ENCODE results near the gene TSC22D4.

Gene TSC22D4

DNA sequence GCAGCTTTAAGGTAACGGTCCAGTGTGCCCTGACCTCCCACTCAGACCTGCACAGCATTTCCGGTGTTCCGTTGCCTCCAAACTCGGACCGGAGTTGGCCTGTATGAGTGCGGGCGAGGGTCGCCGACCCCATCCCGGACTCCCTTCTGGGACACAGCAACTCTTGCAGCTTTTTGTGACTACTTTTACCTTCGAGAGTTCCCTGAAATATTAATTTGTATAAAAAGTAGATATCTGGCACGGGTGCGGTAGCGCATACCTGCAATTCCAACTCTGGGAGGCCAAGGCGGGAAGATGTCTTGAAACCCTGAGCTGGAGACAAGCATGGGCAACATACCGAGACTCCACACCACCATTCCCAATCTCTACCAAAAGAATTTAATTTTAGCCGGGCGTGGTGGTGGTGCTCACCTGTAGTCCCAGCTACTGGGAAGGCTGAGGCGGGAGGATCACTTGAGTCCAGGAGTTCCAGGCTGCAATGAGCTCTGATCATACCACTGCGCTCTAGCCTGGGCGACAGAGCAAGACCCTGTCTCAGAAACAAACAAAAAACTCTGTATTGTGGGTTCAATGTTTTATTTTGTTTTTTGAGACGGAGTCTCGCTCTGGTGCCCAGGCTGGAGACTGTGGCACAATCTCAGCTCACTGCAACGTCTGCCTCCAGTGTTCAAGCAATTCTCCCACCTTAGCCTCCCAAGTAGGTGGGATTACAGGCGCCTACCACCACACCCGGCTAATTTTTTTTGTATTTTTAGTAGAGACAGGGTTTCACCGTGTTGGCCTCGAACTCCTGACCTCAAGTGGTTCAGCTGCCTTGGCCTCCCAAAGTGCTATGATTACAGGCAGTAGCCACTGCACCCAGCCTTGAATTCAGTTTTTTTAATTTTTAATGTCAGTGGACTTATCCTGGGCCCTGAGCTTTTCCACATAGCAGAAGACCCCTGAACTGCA lies 41.6 kb downstream of the TSC22D4 start:
- Mint-ChIP-seq H3K4me3 (peak overlapping the region; percentile 95), H3K27me3 (no peaks in the 10 kb centered on the region), H3K4me1 (ENCODE audit: low read depth) (peaks cover 30% of the 10 kb centered on the region), H3K27ac (peak overlapping the region; percentile 96), H3K36me3 (ENCODE audit: low read depth) (peaks cover 40% of the 10 kb centered on the region), H3K9me3 (no peaks in the 10 kb centered on the region)
- intact Hi-C loops (cut with micrococcal nuclease): no loop called here

DNA sequence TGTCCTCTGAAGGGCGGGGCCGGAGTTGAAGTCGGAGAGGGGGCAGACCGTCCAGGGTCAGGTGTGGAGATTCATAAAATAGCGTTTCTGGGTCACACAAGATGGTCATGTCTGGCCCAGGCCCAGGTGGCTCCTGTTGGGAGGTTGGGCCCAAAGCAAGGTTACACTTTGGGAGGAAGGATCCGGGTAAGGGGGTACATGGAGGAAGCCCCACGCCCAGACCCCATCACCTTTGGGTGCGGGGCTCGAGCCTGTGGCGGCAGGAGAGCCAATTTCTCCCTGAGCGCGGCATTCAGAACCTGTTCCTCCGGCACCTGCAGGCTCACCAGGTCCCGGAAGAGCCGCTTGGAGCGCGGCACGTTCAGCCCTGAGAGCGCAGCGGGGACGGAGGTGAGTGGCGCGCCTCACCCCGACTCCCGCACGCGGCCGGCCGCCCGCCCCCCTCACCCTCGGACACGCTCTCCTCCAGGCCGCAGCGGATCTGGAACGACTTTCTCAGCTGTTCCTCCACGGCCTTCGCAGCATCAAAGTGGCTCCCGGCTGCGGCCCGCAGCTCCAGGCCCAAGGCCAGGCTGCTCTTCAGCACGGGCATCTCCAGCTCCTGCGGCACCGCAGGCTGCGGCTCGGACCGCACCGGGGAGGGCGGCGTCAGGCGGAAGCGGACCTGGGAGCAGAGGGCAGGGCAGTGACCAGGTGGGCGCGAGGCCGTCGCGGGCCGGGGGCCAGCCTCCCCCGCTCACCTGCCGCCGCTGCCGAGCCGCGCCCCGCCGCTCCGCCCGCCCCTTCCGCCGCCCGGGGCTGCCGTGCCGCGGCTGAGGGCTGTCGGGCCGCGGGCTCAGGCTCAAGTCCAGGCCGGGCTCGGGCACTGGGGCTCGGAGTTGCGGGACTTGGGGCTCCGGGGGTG lies 43.4 kb downstream of the TSC22D4 start:
- intact Hi-C loops (cut with micrococcal nuclease): no loop called here
- no peaks in the 10 kb centered on the region for H3K9me3 Mint-ChIP-seq
- no peaks in the 10 kb centered on the region for H3K27me3 Mint-ChIP-seq
- H3K4me1 Mint-ChIP-seq (ENCODE audit: low read depth): peaks cover 48% of the 10 kb centered on the region
- H3K36me3 Mint-ChIP-seq (ENCODE audit: low read depth): peaks cover 58% of the 10 kb centered on the region
- peak overlapping the region; percentile 96 for H3K27ac Mint-ChIP-seq
- H3K4me3 Mint-ChIP-seq: peak overlapping the region; percentile 95

DNA sequence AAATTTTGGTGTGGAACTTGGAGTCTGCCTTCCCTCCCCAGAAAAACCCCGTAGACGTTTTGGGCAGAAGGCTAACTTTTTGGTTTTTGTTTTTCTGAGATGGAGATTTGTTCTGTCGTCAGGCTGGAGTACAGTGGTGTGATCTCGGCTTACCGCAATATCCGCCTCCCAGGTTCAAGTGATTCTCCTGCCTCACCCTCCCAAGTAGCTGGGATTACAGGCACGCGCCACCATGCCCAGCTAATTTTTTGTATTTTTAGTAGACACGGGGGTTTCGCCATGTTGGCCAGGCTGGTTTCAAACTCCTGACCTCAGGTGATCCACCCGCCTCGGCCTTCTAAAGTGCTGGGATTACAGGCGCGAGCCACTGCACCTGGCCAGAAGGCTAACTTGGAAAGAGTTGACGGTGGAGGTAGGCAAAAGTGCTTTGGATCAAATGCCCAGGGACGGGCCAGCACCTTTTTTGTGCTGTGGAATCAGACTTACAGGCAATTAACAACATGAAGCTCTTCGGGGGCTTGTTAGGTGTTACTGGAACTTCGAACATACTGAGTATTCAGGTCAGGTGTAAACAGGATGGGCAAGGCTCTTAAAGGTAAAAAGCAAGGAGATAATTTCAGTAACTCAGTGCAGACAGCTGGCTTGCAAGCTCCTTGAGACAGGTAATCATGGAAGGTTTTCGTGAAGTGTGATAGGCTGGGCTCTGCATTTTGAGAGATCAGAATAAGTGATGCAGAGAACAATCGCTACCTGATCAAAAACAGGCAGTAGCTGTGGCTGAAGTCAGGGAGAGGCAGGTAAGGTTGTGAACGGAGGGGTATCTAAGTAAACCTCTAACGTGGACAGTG lies 44.5 kb downstream of the TSC22D4 start:
- Mint-ChIP-seq H3K36me3 (ENCODE audit: low read depth) (peaks cover 66% of the 10 kb centered on the region), H3K27me3 (no peaks in the 10 kb centered on the region), H3K4me3 (peak overlapping the region; percentile 82), H3K9me3 (no peaks in the 10 kb centered on the region), H3K27ac (peak overlapping the region; percentile 96), H3K4me1 (ENCODE audit: low read depth) (peaks cover 52% of the 10 kb centered on the region)
- intact Hi-C loops (cut with micrococcal nuclease): no loop called here

DNA sequence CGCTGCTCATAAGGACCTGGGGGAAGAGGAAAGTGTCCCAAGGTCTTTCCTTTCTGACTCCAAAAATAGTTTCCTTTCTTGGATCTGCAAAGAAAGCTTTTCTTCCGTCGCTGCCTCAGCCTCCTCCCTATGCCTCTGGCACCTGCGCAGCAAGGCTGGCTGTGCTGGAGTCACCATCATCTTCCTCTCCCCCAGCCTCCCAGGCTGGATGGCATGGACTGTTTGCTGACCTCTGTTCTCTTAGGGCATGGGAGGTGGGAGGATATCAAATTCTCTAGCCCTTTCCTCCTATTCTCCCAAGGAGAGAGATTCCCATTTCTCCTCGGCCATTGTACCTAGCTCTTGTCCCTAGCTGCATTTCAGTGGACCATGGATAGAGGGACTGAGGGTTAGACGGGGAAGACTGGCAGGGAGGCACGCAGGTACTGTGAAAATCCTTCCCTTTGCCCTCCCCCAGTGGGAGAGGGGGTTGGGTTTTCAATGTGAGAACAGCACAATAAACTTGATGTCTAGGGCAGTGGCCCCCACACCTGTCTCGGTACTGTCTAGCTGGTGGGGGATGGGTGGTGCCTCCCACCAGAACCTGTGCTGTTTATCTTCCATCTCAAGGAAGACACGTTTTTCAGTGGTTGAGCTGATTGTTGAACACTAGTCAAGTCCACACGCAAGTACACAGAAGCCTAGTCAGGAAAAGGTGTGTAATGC lies 45.3 kb downstream of the TSC22D4 start:
- Mint-ChIP-seq H3K4me3 (no peak overlapping the region), H3K9me3 (no peaks in the 10 kb centered on the region), H3K27me3 (no peaks in the 10 kb centered on the region), H3K4me1 (ENCODE audit: low read depth) (peaks cover 53% of the 10 kb centered on the region), H3K27ac (peak overlapping the region; percentile 35), H3K36me3 (ENCODE audit: low read depth) (peaks cover 74% of the 10 kb centered on the region)
- intact Hi-C loops (cut with micrococcal nuclease): no loop called here

DNA sequence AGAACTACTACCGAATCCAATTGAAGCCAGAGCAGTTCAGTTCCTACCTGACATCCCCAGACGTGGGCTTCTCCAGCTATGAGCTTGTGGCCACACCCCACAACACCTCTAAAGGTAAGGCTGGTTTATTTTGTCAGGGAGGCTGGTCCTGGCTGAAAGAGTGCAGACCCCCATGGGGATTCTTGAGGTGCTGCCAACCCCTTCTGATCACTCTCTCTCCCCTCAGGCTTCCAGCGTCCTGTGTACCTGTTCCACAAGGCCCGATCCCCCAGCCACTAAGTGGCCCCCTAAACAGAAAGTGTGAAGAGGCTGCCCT lies 45.8 kb downstream of the TSC22D4 start:
- Mint-ChIP-seq H3K9me3 (no peaks in the 10 kb centered on the region), H3K27ac (peak overlapping the region; percentile 35), H3K4me1 (ENCODE audit: low read depth) (peaks cover 58% of the 10 kb centered on the region), H3K36me3 (ENCODE audit: low read depth) (peaks cover 79% of the 10 kb centered on the region), H3K4me3 (no peak overlapping the region), H3K27me3 (no peaks in the 10 kb centered on the region)
- intact Hi-C loops (cut with micrococcal nuclease): no loop called here

DNA sequence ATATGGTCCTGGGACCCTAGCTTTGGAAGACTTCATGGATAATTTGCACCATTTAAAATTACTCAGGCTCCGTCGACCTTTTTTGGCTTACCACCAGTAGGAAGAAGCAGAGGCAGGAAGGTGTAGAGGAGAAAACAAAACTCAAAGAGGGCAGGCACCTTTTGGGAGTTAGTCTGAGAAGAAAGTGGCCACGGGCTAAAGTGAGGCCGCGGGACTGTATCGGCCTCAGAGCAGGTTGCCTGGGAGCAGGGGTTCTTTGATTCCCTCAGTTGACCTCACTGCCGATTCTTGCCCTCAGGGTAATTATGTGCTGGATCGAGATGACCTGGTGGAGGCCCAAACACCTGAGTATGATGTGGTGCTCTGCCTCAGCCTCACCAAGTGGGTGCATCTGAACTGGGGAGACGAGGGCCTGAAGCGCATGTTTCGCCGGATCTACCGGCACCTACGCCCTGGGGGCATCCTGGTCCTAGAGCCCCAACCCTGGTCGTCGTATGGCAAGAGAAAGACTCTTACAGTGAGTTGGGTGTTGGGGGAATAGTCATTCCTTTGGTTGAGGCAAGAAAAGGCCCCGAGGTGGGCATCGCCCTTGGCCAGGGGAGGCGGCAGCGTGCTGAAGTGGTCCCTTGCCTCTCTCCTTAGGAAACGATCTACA lies 46.3 kb downstream of the TSC22D4 start:
- Mint-ChIP-seq H3K27ac (peak overlapping the region; percentile 35), H3K36me3 (ENCODE audit: low read depth) (peaks cover 80% of the 10 kb centered on the region), H3K27me3 (no peaks in the 10 kb centered on the region), H3K4me3 (no peak overlapping the region), H3K4me1 (ENCODE audit: low read depth) (peaks cover 61% of the 10 kb centered on the region), H3K9me3 (no peaks in the 10 kb centered on the region)
- intact Hi-C loops (cut with micrococcal nuclease): no loop called here

DNA sequence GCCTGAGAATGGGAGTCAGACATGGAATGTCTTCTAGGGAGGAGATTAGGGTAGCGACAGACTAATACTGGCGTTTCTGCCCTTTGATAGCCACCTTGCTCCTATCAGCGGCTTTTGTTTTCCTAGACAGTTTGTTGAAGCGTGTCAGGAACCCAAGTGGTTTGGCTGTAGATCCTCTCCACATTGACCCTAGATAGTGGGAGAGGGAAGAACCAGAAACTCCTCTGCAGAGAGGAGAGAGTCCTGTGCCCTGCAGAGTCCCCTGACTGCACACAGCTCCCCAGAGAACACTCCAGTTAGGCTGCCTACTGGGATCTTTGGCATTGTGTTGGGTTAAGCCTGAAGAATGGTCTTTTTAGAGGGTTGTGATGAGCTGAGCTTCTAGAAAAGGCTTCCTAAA lies 47.0 kb downstream of the TSC22D4 start:
- intact Hi-C loops (cut with micrococcal nuclease): no loop called here
- H3K4me1 Mint-ChIP-seq (ENCODE audit: low read depth): peaks cover 63% of the 10 kb centered on the region
- H3K36me3 Mint-ChIP-seq (ENCODE audit: low read depth): peaks cover 80% of the 10 kb centered on the region
- no peaks in the 10 kb centered on the region for H3K27me3 Mint-ChIP-seq
- H3K9me3 Mint-ChIP-seq: no peaks in the 10 kb centered on the region
- no peak overlapping the region for H3K4me3 Mint-ChIP-seq
- peak overlapping the region; percentile 33 for H3K27ac Mint-ChIP-seq

DNA sequence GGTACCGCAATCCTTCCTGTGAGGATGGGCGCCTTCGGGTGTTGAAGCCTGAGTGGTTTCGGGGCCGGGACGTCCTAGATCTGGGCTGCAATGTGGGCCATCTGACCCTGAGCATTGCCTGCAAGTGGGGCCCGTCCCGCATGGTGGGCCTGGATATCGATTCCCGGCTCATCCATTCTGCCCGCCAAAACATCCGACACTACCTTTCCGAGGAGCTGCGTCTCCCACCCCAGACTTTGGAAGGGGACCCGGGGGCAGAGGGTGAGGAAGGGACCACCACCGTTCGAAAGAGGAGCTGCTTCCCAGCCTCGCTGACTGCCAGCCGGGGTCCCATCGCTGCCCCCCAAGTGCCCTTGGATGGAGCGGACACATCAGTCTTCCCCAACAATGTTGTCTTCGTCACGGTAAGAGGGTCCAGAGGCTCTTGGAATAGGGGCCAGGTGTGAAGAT lies 47.7 kb downstream of the TSC22D4 start:
- Mint-ChIP-seq H3K36me3 (ENCODE audit: low read depth) (peaks cover 78% of the 10 kb centered on the region), H3K9me3 (no peaks in the 10 kb centered on the region), H3K4me3 (peak overlapping the region; percentile 2), H3K27ac (peak overlapping the region; percentile 33), H3K4me1 (ENCODE audit: low read depth) (peaks cover 63% of the 10 kb centered on the region), H3K27me3 (no peaks in the 10 kb centered on the region)
- intact Hi-C loops (cut with micrococcal nuclease): no loop called here

DNA sequence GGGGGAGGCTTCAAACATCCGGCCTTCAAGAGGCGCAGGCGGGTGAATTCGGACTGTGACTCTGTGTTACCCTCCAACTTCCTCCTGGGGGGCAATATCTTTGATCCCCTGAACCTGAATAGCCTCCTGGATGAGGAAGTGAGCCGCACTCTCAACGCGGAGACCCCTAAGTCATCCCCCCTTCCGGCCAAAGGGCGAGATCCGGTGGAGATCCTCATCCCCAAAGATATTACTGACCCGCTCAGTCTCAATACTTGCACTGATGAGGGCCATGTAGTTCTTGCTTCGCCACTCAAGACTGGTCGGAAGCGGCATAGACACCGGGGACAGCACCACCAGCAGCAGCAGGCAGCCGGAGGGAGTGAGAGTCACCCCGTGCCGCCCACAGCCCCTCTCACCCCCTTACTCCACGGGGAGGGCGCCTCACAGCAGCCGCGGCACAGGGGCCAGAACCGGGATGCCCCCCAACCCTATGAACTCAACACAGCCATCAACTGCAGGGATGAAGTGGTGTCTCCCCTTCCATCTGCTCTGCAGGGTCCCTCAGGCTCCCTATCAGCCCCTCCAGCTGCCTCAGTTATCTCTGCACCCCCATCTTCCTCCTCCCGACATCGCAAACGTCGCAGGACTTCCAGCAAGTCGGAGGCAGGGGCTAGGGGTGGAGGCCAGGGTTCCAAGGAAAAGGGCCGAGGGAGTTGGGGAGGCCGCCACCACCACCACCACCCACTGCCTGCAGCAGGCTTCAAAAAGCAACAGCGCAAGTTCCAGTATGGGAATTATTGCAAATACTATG lies 48.3 kb downstream of the TSC22D4 start:
- H3K9me3 Mint-ChIP-seq: no peaks in the 10 kb centered on the region
- peak overlapping the region; percentile 76 for H3K4me3 Mint-ChIP-seq
- peaks cover 73% of the 10 kb centered on the region for H3K36me3 Mint-ChIP-seq (ENCODE audit: low read depth)
- peaks cover 68% of the 10 kb centered on the region for H3K4me1 Mint-ChIP-seq (ENCODE audit: low read depth)
- intact Hi-C loops (cut with micrococcal nuclease): no loop called here
- H3K27ac Mint-ChIP-seq: peak overlapping the region; percentile 97
- no peaks in the 10 kb centered on the region for H3K27me3 Mint-ChIP-seq

DNA sequence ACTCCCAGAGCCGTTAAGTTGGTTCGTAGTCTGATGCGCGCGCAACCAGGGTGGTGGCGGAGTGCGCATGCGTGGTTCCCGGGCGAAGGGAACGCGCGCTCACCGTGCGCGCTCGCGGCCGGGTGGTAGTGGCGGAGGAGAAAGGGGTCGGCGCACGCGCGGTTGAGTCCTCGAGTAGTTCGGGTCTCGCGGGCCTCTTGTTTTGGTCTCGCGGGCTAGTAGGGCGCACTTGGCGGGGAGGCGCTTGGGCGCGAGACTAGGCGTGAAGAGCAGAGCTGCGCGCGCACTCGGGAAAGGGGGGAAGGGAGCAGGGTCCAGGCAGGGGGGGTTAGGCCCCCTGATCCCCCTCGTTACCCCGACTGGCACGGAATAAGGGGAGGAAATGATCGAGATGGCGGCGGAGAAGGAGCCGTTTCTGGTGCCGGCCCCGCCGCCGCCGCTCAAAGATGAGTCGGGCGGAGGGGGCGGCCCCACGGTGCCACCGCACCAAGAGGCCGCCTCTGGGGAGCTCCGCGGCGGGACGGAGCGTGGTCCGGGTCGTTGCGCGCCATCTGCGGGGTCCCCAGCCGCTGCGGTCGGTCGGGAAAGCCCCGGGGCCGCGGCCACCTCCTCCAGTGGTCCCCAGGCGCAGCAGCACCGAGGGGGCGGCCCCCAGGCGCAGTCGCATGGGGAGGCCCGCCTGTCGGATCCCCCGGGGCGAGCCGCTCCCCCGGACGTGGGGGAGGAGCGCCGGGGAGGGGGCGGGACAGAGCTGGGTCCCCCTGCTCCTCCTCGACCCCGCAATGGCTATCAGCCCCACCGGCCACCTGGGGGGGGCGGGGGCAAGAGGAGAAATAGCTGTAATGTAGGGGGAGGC lies 49.1 kb downstream of the TSC22D4 start, which contains the start of gene MEPCE:
MEPCE (plus strand) TSS at position 195 of the 856 bp plus-strand sequence; CDS start at position 383, 188 bp downstream.
- H3K4me1 Mint-ChIP-seq (ENCODE audit: low read depth): peaks cover 63% of the 10 kb centered on the region
- peaks cover 65% of the 10 kb centered on the region for H3K36me3 Mint-ChIP-seq (ENCODE audit: low read depth)
- intact Hi-C loops (cut with micrococcal nuclease): loop anchor here (2.0 to 5.0 kb wide), 2 partner anchors 61 to 242 kb away; partner anchors contain the start of gene GNB2
- peak within 1 kb of the TSS; percentile 94 for H3K4me3 Mint-ChIP-seq
- no peaks in the 10 kb centered on the region for H3K27me3 Mint-ChIP-seq
- no peaks in the 10 kb centered on the region for H3K9me3 Mint-ChIP-seq
- peak within 1 kb of the TSS; percentile 97 for H3K27ac Mint-ChIP-seq

DNA sequence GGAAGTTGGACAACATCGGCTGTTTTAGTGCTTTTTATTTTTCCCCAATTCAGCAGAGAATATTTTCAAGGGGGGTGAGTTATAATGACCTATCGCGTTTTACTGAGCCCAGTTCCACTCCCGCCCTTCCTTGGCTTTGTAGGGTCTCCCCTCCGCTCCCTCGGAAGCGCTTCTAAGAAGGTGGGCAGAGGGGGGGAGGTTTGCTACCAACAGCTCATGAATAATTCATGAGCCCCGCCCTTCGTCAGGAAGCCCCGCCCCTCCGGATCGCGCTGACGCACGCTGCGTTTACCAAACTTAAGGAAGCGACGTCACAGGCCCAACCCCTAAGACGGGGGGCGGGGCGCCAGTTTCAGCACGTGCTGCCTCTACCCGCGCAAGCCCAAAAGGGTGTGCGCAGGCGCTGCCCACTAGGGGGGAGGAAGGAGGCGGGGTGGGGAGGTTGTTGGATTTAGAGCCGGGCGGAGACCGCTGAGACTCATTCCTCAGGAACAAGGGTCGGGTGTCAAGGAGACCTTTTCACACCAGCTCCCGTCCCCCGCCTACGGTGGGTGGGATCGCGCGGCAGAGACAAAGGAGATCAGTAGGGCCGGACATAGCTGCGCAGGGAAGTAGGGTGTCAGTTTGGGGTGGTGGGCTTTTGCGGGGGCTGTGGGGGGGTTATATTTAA lies 49.9 kb downstream of the TSC22D4 start:
- Mint-ChIP-seq H3K4me1 (ENCODE audit: low read depth) (peaks cover 55% of the 10 kb centered on the region), H3K27me3 (no peaks in the 10 kb centered on the region), H3K27ac (peak overlapping the region; percentile 97), H3K4me3 (peak overlapping the region; percentile 94), H3K9me3 (no peaks in the 10 kb centered on the region), H3K36me3 (ENCODE audit: low read depth) (peaks cover 57% of the 10 kb centered on the region)
- intact Hi-C loops (cut with micrococcal nuclease): loop anchor here (2.0 to 5.0 kb wide), 2 partner anchors 60 to 243 kb away; partner anchors contain the start of gene GNB2

Data from dendritic cell treated with granulocyte-macrophage colony-stimulating factor and Interleukin-4, amounts not matched to agents 40 ng/mL and 50 ng/mL, for 4 days (primary cell).